CD14-positive monocyte (primary cell): ENCODE measurements around the gene PIK3CD. TPM values are rescaled to one million over a fixed set of nuclear protein-coding genes. Genes with fewer than 3 reads are reported as not detected.

ENCODE experiments used
- DNase-seq, 3 donors: peaks; one replicate each; pipeline ENCODE4 v3.0.0-alpha.2; 2011 to 2022
- H2AFZ ChIP-seq: 2 replicates; pipeline ENCODE4 v1.6.0; 2012; ENCODE audit warnings: mild to moderate bottlenecking, low read depth, low read length, inconsistent platforms; ENCODE audit not compliant: insufficient read depth, poor library complexity, severe bottlenecking
- H3K27ac ChIP-seq, 2 donors: 1 replicate in 1 of 2; 2 replicates in 1 of 2; pipeline ENCODE4 v1.5.1; 2012 to 2013; ENCODE audit warnings: low read length in 2 of 2, control low read depth in 1 of 2, inconsistent platforms in 1 of 2, low read depth in 1 of 2, mild to moderate bottlenecking in 1 of 2
- H3K27me3 ChIP-seq, 2 donors: one replicate each; pipeline versions ENCODE4 v1.6.0 to v1.6.1; 2011 to 2013; ENCODE audit warnings: low read length in 2 of 2; ENCODE audit not compliant: control insufficient read depth in 2 of 2, insufficient read depth in 2 of 2
- H3K36me3 ChIP-seq, 2 donors: replicated peaks in 1 of 2; 1 replicate in 1 of 2; 2 replicates in 1 of 2; pipeline versions ENCODE4 v1.5.1 to v1.6.1; 2012 to 2013; ENCODE audit warnings: low read length in 2 of 2, control low read depth in 1 of 2, inconsistent platforms in 1 of 2, mild to moderate bottlenecking in 1 of 2; ENCODE audit not compliant: insufficient read depth in 2 of 2, control insufficient read depth in 1 of 2
- H3K4me1 ChIP-seq, 2 donors: 1 replicate in 1 of 2; 2 replicates in 1 of 2; pipeline versions ENCODE4 v1.5.1 to v1.6.1; 2012 to 2013; ENCODE audit warnings: low read length in 2 of 2, control low read depth in 1 of 2, inconsistent platforms in 1 of 2, mild to moderate bottlenecking in 1 of 2, moderate library complexity in 1 of 2; ENCODE audit not compliant: insufficient read depth in 2 of 2, control insufficient read depth in 1 of 2
- H3K4me2 ChIP-seq: replicated peaks from 2 replicates; pipeline ENCODE3; 2012; ENCODE audit warnings: low read length, moderate library complexity, mild to moderate bottlenecking; ENCODE audit not compliant: poor library complexity, severe bottlenecking; ENCODE audit errors: extremely low read depth
- H3K4me3 ChIP-seq, 3 experiments: fragments of 200-600 bp in 1 of 3; sonication (generic) in 1 of 3; replicated peaks in 1 of 3; 1 replicate in 2 of 3; 2 replicates in 1 of 3; pipeline ENCODE4 v1.5.1; 2011 to 2013; ENCODE audit warnings: low read length in 3 of 3, mild to moderate bottlenecking in 3 of 3, control low read depth in 2 of 3, low read depth in 2 of 3, inconsistent platforms in 1 of 3, moderate library complexity in 1 of 3
- H3K79me2 ChIP-seq: 2 replicates; pipeline ENCODE4 v1.6.0; 2012; ENCODE audit warnings: mild to moderate bottlenecking, control low read depth, inconsistent platforms, low read length, moderate library complexity; ENCODE audit not compliant: insufficient read depth
- H3K9ac ChIP-seq: 2 replicates; pipeline ENCODE4 v1.6.0; 2017; ENCODE audit warnings: low read length, mild to moderate bottlenecking; ENCODE audit not compliant: insufficient read depth, poor library complexity, severe bottlenecking
- H3K9me3 ChIP-seq, 2 donors: replicated peaks in 1 of 2; 1 replicate in 1 of 2; 2 replicates in 1 of 2; pipeline versions ENCODE4 v1.5.1 to v1.6.1; 2012 to 2013; ENCODE audit warnings: low read length in 2 of 2, control low read depth in 1 of 2; ENCODE audit not compliant: control insufficient read depth in 1 of 2, insufficient read depth in 1 of 2
- H4K20me1 ChIP-seq: 2 replicates; pipeline ENCODE4 v1.6.0; 2012; ENCODE audit warnings: mild to moderate bottlenecking, low read length, control low read depth, moderate library complexity; ENCODE audit not compliant: insufficient read depth
- H3K27ac Mint-ChIP-seq, 7 donors: one replicate each; pipeline ENCODE4 v1.8.0; 2020; ENCODE audit warnings: mild to moderate bottlenecking in 7 of 7, mixed read lengths in 7 of 7, moderate library complexity in 6 of 7, inconsistent platforms in 2 of 7
- H3K27me3 Mint-ChIP-seq, 3 donors: one replicate each; pipeline ENCODE4 v1.8.0; 2021 to 2022; ENCODE audit warnings: low read depth in 3 of 3, mild to moderate bottlenecking in 3 of 3, mixed read lengths in 3 of 3, moderate library complexity in 3 of 3, inconsistent platforms in 1 of 3
- H3K36me3 Mint-ChIP-seq, 2 donors: one replicate each; pipeline ENCODE4 v1.8.0; 2020; ENCODE audit warnings: mixed read lengths in 2 of 2, inconsistent platforms in 1 of 2, mild to moderate bottlenecking in 1 of 2
- H3K4me1 Mint-ChIP-seq: one replicate; pipeline ENCODE4 v1.8.0; 2020; ENCODE audit warnings: mild to moderate bottlenecking, mixed read lengths
- H3K4me3 Mint-ChIP-seq, 2 donors: one replicate each; pipeline ENCODE4 v1.8.0; 2020; ENCODE audit warnings: mild to moderate bottlenecking in 2 of 2, mixed read lengths in 2 of 2, moderate library complexity in 1 of 2
- H3K9me3 Mint-ChIP-seq, 7 donors: one replicate each; pipeline ENCODE4 v1.8.0; 2020 to 2022; ENCODE audit warnings: mixed read lengths in 7 of 7, mild to moderate bottlenecking in 6 of 7, moderate library complexity in 6 of 7, inconsistent platforms in 2 of 7
- CTCF ChIP-seq: fragments of 200-600 bp; IDR thresholded peaks from one replicate; pipeline ENCODE4 v1.8.0; 2022; ENCODE audit warnings: antibody characterized with exemption, mild to moderate bottlenecking
- WGBS: methylation state at CpG from one replicate; pipeline ENCODE4 v1.1.5; 2013; ENCODE audit warnings: missing lambda C conversion rate; ENCODE audit not compliant: insufficient coverage; 5-methylcytosine and 5-hydroxymethylcytosine counted together
- intact Hi-C, 2 donors: fragments of 100-400 bp; cut with micrococcal nuclease; formaldehyde crosslinking; loops; one replicate each; pipeline versions ENCODE4 v1.15.0 to v1.15.1; 2023
- polyA plus RNA-seq, 3 donors: library from polyadenylated mRNA; depleted of rRNA in 1 of 3; unstranded in 2 of 3; stranded (reverse) in 1 of 3; fragments of 300-500 nt in 2 of 3; fragments of >200 nt in 1 of 3; fragmentation: Illumina TruSeq in 2 of 3; gene quantifications; 1 replicate in 2 of 3; 2 replicates in 1 of 3; pipeline ENCODE4 v1.2.3, GENCODE V29; 2012 to 2021

Gene PIK3CD
- polyA plus RNA-seq, 3 donors, result 33.2 to 120 (median 52.2) TPM

DNA sequence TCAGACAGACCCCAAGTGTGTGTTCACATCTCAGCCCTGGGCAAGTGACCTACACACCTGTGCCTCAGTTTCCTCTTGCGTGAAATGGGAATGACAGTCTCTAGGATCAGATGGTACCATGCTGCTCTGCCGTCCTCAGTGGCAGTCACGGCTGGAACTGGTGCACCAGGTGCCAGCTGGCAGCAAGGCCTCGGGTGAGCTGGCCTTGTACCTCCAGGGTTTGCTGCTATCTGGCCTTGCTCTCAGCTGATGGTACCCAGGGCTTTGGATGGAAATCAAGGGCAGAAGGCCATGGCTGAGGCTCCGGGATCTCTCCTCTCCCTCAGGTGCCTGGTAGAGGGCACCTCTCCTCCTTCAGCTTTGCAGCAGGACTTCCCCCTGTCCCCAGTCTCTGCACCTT, 41.5 kb upstream of the PIK3CD start:
- H3K36me3 ChIP-seq, result peaks cover 14 to 34% of the 10 kb centered on the region in 2 donors

GRCh38 chr1:9610548-9610947, 41.0 kb upstream of the PIK3CD start:
- no peak overlapping the region for H3K27ac ChIP-seq
- intact Hi-C loops, result no loop called here
- no peak overlapping the region for H3K4me3 Mint-ChIP-seq
- no peaks in the 10 kb centered on the region for H3K4me1 ChIP-seq
- H2AFZ ChIP-seq, result no peak overlapping the region
- TF ChIP-seq CTCF, result no peak
- no peaks in the 10 kb centered on the region for H3K9me3 Mint-ChIP-seq
- H4K20me1 ChIP-seq, result no peaks in the 10 kb centered on the region
- H3K4me3 ChIP-seq, result no peak overlapping the region
- no peaks in the 10 kb centered on the region for H3K4me1 Mint-ChIP-seq
- peak overlapping the region in 1 of 7 donors; percentile 41 for H3K27ac Mint-ChIP-seq
- no peaks in the 10 kb centered on the region for H3K9me3 ChIP-seq
- H3K4me2 ChIP-seq, result no peak overlapping the region
- H3K9ac ChIP-seq, result no peak overlapping the region
- 92% methylated on average over 22 of the region's 25 CpGs for WGBS
- H3K79me2 ChIP-seq, result no peaks in the 10 kb centered on the region
- H3K27me3 Mint-ChIP-seq, result peaks cover 0 to 1% (median 0%) of the 10 kb centered on the region in 3 donors
- H3K27me3 ChIP-seq, result no peaks in the 10 kb centered on the region
- DNase-seq, result no peak
- H3K36me3 Mint-ChIP-seq, result peaks cover 16 to 52% of the 10 kb centered on the region in 2 donors
- peaks cover 14 to 34% of the 10 kb centered on the region in 2 donors for H3K36me3 ChIP-seq

More for the DNA sequence above, 41.5 kb upstream of the PIK3CD start:
- Mint-ChIP-seq H3K4me3 (no peak overlapping the region), H3K36me3 (peaks cover 16 to 53% of the 10 kb centered on the region in 2 donors), H3K4me1 (no peaks in the 10 kb centered on the region), H3K9me3 (no peaks in the 10 kb centered on the region), H3K27ac (peak overlapping the region in 1 of 7 donors; percentile 41), H3K27me3 (peaks cover 0 to 1% (median 0%) of the 10 kb centered on the region in 3 donors)
- intact Hi-C loops, result no loop called here
- Histone ChIP-seq H3K27ac (no peak overlapping the region), H3K4me1 (no peaks in the 10 kb centered on the region), H2AFZ (no peak overlapping the region), H3K4me3 (no peak overlapping the region), H3K27me3 (no peaks in the 10 kb centered on the region), H3K79me2 (no peaks in the 10 kb centered on the region), H3K9me3 (no peaks in the 10 kb centered on the region), H3K9ac (no peak overlapping the region), H3K4me2 (no peak overlapping the region), H4K20me1 (no peaks in the 10 kb centered on the region)
- 95% methylated on average over 5 of the region's 5 CpGs for WGBS
- TF ChIP-seq CTCF, result no peak
- DNase-seq, result no peak
